ENCODE data around the gene MNT. TPM values are rescaled to one million over a fixed set of nuclear protein-coding genes. Genes with fewer than 3 reads are reported as not detected.

Gene MNT
- total RNA-seq, 4 donors from 2014 or later = 2.9 to 5.4 (median 4.2) TPM

- peak overlapping the region; percentile 63 to 89 (median 85) for H3K4me3 ChIP-seq
- TF ChIP-seq CTCF (IDR thresholded peaks at IDR 0.05 in 4 of 5, conservative IDR thresholded peaks at IDR 0.05 in 1 of 5) (no peak), POLR2A (IDR thresholded peaks at IDR 0.05) (no peak)
- H3K27me3 ChIP-seq = no peaks in the 10 kb centered on the region
- ATAC-seq (no peak), DNase-seq (no peak)
- intact Hi-C loops (cut with DNase I; ENCODE audit: low total_unique reads) (loop anchor here (2.0 to 10.0 kb wide), 4 partner anchors 18 to 350 kb away; partner anchors contain the start of genes PAFAH1B1, SGSM2 and TSR1), in situ Hi-C loops (cut with MboI; ENCODE audit: low sequenced_read_pairs in 4 of 4) (loop anchor here in 1 of 4 donors (25.0 kb wide), 1 partner anchor 310 kb away; the partner anchor contains the start of gene CLUH)
- H3K27ac ChIP-seq = peak overlapping the region; percentile 97 to 99 (median 99)
- H3K36me3 ChIP-seq = no peaks in the 10 kb centered on the region
- no peaks in the 10 kb centered on the region for H3K9me3 ChIP-seq
- H3K4me1 ChIP-seq = peaks cover 54 to 57% of the 10 kb centered on the region in 2 donors
Observed at GRCh38 chr17:2402544-2402943, 1.7 kb upstream of the MNT start.

GRCh38 chr17:2401426-2402221 is 764 bp upstream of the MNT start:
- Histone ChIP-seq H3K36me3 (no peaks in the 10 kb centered on the region), H3K4me1 (peaks cover 57% of the 10 kb centered on the region in 2 donors), H3K27ac (peak overlapping the region; percentile 97 to 99 (median 99)), H3K4me3 (peak overlapping the region; percentile 63 to 89 (median 85)), H3K9me3 (no peaks in the 10 kb centered on the region), H3K27me3 (no peaks in the 10 kb centered on the region)
- intact Hi-C loops (cut with DNase I; ENCODE audit: low total_unique reads) (loop anchor here (1.0 to 10.0 kb wide), 7 partner anchors 9 to 685 kb away; partner anchors contain the start of genes CLUH, PAFAH1B1, SGSM2 and TSR1), in situ Hi-C loops (cut with MboI; ENCODE audit: low sequenced_read_pairs in 4 of 4) (loop anchor here in 1 of 4 donors (25.0 kb wide), 1 partner anchor 311 kb away; the partner anchor contains the start of gene CLUH)
- TF ChIP-seq CTCF (IDR thresholded peaks at IDR 0.05 in 4 of 5, conservative IDR thresholded peaks at IDR 0.05 in 1 of 5) (no peak), POLR2A (IDR thresholded peaks at IDR 0.05) (no peak)
- DNase-seq (peak; percentile 100), ATAC-seq (peak; percentile 44 to 50)

GRCh38 chr17:2400474-2400866 is 390 bp downstream of the MNT start:
- DNase-seq = no peak

More at GRCh38 chr17:2400474-2400866, 390 bp downstream of the MNT start:
- in situ Hi-C loops (cut with MboI; ENCODE audit: low sequenced_read_pairs in 4 of 4) (loop anchor here in 1 of 4 donors (25.0 kb wide), 1 partner anchor 312 kb away; the partner anchor contains the start of gene CLUH), intact Hi-C loops (cut with DNase I; ENCODE audit: low total_unique reads) (loop anchor here (2.0 to 10.0 kb wide), 5 partner anchors 63 to 684 kb away; partner anchors contain the start of genes CLUH, PAFAH1B1, SGSM2 and TSR1)
- no peak for ATAC-seq
- Histone ChIP-seq H3K36me3 (no peaks in the 10 kb centered on the region), H3K27ac (peak overlapping the region; percentile 97 to 99 (median 99)), H3K4me3 (peak overlapping the region; percentile 63 to 89 (median 85)), H3K4me1 (peaks cover 57 to 63% of the 10 kb centered on the region in 2 donors), H3K27me3 (no peaks in the 10 kb centered on the region), H3K9me3 (no peaks in the 10 kb centered on the region)
- TF ChIP-seq CTCF (IDR thresholded peaks at IDR 0.05 in 4 of 5, conservative IDR thresholded peaks at IDR 0.05 in 1 of 5) (no peak), POLR2A (IDR thresholded peaks at IDR 0.05) (no peak)

All from gastrocnemius medialis (tissue), 4 donors.